Measurements from ENCODE around the gene CD48.

The CD48 gene

DNA sequence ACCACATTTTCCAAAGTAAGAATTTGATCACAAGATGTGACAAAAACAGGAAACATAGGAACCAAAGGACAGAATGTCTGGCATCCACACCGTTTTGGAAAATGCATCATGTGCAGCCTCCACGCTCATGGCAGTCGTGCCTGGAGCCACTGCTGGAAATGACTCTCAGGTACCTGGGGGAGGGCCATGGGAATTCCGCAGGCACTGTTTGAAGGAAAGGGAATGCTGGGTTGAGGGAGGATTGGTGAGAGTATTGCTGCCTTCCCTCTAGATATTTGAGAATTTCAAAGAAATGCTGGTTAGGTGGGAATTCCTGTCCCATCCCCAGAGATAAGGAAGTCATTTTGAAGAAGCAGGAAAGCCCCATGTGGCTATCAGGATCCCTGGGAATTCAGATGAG lies 75.5 kb downstream of the CD48 start:
- Histone ChIP-seq H4K20me1 (ENCODE audit: low read depth, low read length) (no peaks in the 10 kb centered on the region), H2AFZ (ENCODE audit: low read depth, low read length, severe bottlenecking) (no peak overlapping the region), H3K27ac (ENCODE audit: low read depth, low read length) (no peak overlapping the region), H3K4me2 (ENCODE audit: low read depth, low read length, poor library complexity, severe bottlenecking) (no peak overlapping the region), H3F3A (ENCODE audit: insufficient read depth) (peaks cover 8% of the 10 kb centered on the region), H3K9me3 (ENCODE audit: insufficient read depth, low read length) (no peaks in the 10 kb centered on the region), H3K27me3 (ENCODE audit: low read length) (no peaks in the 10 kb centered on the region), H3K4me3 (ENCODE audit: insufficient read depth, low read length, poor library complexity, severe bottlenecking) (no peak overlapping the region), H3K79me2 (ENCODE audit: insufficient read depth, low read length) (peaks cover 23% of the 10 kb centered on the region), H3K9me2 (replicated peaks; ENCODE audit: insufficient read depth, low read length) (no peaks in the 10 kb centered on the region), H3K9ac (ENCODE audit: low read length) (no peak overlapping the region), H3K36me3 (ENCODE audit: low read length) (0 out of 2 replicates have a peak, but pooled peaks cover 4% of the 10 kb centered on the region)
- TF ChIP-seq CTCF (IDR thresholded peaks at IDR 0.05; ENCODE audit: insufficient read depth, low read length, poor library complexity, severe bottlenecking) (no peak), EZH2phosphoT487 (conservative IDR thresholded peaks at IDR 0.05; ENCODE audit: low read length) (no peak)

GRCh38 chr1:160634543-160635491 lies 76.8 kb downstream of the CD48 start:
- Histone ChIP-seq H3F3A (ENCODE audit: insufficient read depth) (peaks cover 16% of the 10 kb centered on the region), H3K27me3 (ENCODE audit: low read length) (no peaks in the 10 kb centered on the region), H3K9ac (ENCODE audit: low read length) (no peak overlapping the region), H3K36me3 (ENCODE audit: low read length) (0 out of 2 replicates have a peak, but pooled peaks cover 4% of the 10 kb centered on the region), H3K9me2 (replicated peaks; ENCODE audit: insufficient read depth, low read length) (no peaks in the 10 kb centered on the region), H3K4me2 (ENCODE audit: low read depth, low read length, poor library complexity, severe bottlenecking) (no peak overlapping the region), H4K20me1 (ENCODE audit: low read depth, low read length) (no peaks in the 10 kb centered on the region), H3K27ac (ENCODE audit: low read depth, low read length) (no peak overlapping the region), H3K79me2 (ENCODE audit: insufficient read depth, low read length) (peaks cover 13% of the 10 kb centered on the region; the same call in 1 of the 2 replicates), H3K9me3 (ENCODE audit: insufficient read depth, low read length) (no peaks in the 10 kb centered on the region), H2AFZ (ENCODE audit: low read depth, low read length, severe bottlenecking) (no peak overlapping the region), H3K4me3 (ENCODE audit: insufficient read depth, low read length, poor library complexity, severe bottlenecking) (no peak overlapping the region)
- TF ChIP-seq CTCF (IDR thresholded peaks at IDR 0.05; ENCODE audit: insufficient read depth, low read length, poor library complexity, severe bottlenecking) (no peak), EZH2phosphoT487 (conservative IDR thresholded peaks at IDR 0.05; ENCODE audit: low read length) (no peak)

GRCh38 chr1:160633330-160633903 lies 78.2 kb downstream of the CD48 start:
- no peak overlapping the region for H3K27ac ChIP-seq (ENCODE audit: low read depth, low read length)

More at GRCh38 chr1:160633330-160633903, 78.2 kb downstream of the CD48 start:
- Histone ChIP-seq H3K9me2 (replicated peaks; ENCODE audit: insufficient read depth, low read length) (no peaks in the 10 kb centered on the region), H3K79me2 (ENCODE audit: insufficient read depth, low read length) (peaks cover 2% of the 10 kb centered on the region; the same call in 1 of the 2 replicates), H2AFZ (ENCODE audit: low read depth, low read length, severe bottlenecking) (no peak overlapping the region), H3F3A (ENCODE audit: insufficient read depth) (peaks cover 19% of the 10 kb centered on the region), H3K27me3 (ENCODE audit: low read length) (no peaks in the 10 kb centered on the region), H3K4me3 (ENCODE audit: insufficient read depth, low read length, poor library complexity, severe bottlenecking) (no peak overlapping the region), H3K9me3 (ENCODE audit: insufficient read depth, low read length) (no peaks in the 10 kb centered on the region), H4K20me1 (ENCODE audit: low read depth, low read length) (no peaks in the 10 kb centered on the region), H3K9ac (ENCODE audit: low read length) (no peak overlapping the region), H3K4me2 (ENCODE audit: low read depth, low read length, poor library complexity, severe bottlenecking) (no peak overlapping the region), H3K36me3 (ENCODE audit: low read length) (0 out of 2 replicates have a peak, but pooled peaks cover 4% of the 10 kb centered on the region)
- TF ChIP-seq CTCF (IDR thresholded peaks at IDR 0.05; ENCODE audit: insufficient read depth, low read length, poor library complexity, severe bottlenecking) (no peak), EZH2phosphoT487 (conservative IDR thresholded peaks at IDR 0.05; ENCODE audit: low read length) (no peak)
